HG03060 (cell line): ENCODE measurements around the gene FHL2.
"Not testable (repeated sequence)": the region's sequence is repeated elsewhere in the genome, so short reads cannot be mapped to it uniquely, and the experiment has no call there.

Experiments
- ATAC-seq: cut with Tn5 transposase; IDR thresholded peaks from one replicate; pipeline ENCODE4 v1.9.1; 2021; ENCODE audit warnings: low read depth, moderate number of reproducible peaks; ENCODE audit not compliant: unreplicated experiment

FHL2 gene

GRCh38 chr2:105361102-105361889, 37.6 kb downstream of the FHL2 start:
- no peak for ATAC-seq

- ATAC-seq = no peak
These were observed 40.3 kb downstream of the FHL2 start for GRCh38 chr2:105358593-105358992.

GRCh38 chr2:105357122-105357521, 41.7 kb downstream of the FHL2 start:
- ATAC-seq = no peak

GRCh38 chr2:105344704-105345345, 54.0 kb downstream of the FHL2 start:
- ATAC-seq = no peak

- no peak for ATAC-seq
These were observed 59.4 kb downstream of the FHL2 start for GRCh38 chr2:105339414-105339813.

- peak; percentile 22 for ATAC-seq
These were observed 60.8 kb downstream of the FHL2 start for GRCh38 chr2:105338020-105338385.

GRCh38 chr2:105337122-105338019, 61.5 kb downstream of the FHL2 start, which contains the start of gene C2orf49:
Gene C2orf49 (plus strand): TSS chr2:105337540. CDS start chr2:105337588, 48 bp downstream.
- peak; percentile 63 for ATAC-seq

GRCh38 chr2:105336786-105337121, 62.1 kb downstream of the FHL2 start:
- ATAC-seq = no peak

- no peak for ATAC-seq
These were observed 63.4 kb downstream of the FHL2 start for GRCh38 chr2:105335469-105335868.

- no peak for ATAC-seq
These were observed 64.6 kb downstream of the FHL2 start for GRCh38 chr2:105334211-105334610.

GRCh38 chr2:105330681-105331375, 68.0 kb downstream of the FHL2 start:
- no peak for ATAC-seq

GRCh38 chr2:105329561-105330495, 69.0 kb downstream of the FHL2 start, which contains the start of gene TGFBRAP1:
Gene TGFBRAP1 (minus strand): TSS chr2:105329735. CDS start chr2:105308301, 21,434 bp downstream.
- ATAC-seq = peak; percentile 33

- no peak for ATAC-seq
These were observed 69.7 kb downstream of the FHL2 start for GRCh38 chr2:105329197-105329554.

GRCh38 chr2:105328281-105329196, 70.3 kb downstream of the FHL2 start:
- no peak for ATAC-seq

GRCh38 chr2:105327690-105328089, 71.2 kb downstream of the FHL2 start:
- no peak for ATAC-seq

GRCh38 chr2:105327271-105327670, 71.6 kb downstream of the FHL2 start:
- ATAC-seq = not testable (repeated sequence)

- no peak for ATAC-seq
These were observed 73.4 kb downstream of the FHL2 start for GRCh38 chr2:105325389-105325963.

- ATAC-seq = no peak
These were observed 74.1 kb downstream of the FHL2 start for GRCh38 chr2:105324732-105325131.
